ENCODE results near the gene TMEM266.

GRCh38 chr15:76235186-76235826 is 175.5 kb downstream of the TMEM266 start:
- TF ChIP-seq CTCF (conservative IDR thresholded peaks at IDR 0.05; ENCODE audit: low read depth, low read length) (peak; percentile 76), EZH2phosphoT487 (IDR thresholded peaks at IDR 0.05; ENCODE audit: borderline replicate concordance, low read length) (no peak), EZH2 (IDR thresholded peaks at IDR 0.05; ENCODE audit: low read length, unreplicated experiment) (no peak)
